ENCODE data around the gene APOA5. TPM values are rescaled to one million over a fixed set of nuclear protein-coding genes. Genes with fewer than 3 reads are reported as not detected.

APOA5 gene, protein sequence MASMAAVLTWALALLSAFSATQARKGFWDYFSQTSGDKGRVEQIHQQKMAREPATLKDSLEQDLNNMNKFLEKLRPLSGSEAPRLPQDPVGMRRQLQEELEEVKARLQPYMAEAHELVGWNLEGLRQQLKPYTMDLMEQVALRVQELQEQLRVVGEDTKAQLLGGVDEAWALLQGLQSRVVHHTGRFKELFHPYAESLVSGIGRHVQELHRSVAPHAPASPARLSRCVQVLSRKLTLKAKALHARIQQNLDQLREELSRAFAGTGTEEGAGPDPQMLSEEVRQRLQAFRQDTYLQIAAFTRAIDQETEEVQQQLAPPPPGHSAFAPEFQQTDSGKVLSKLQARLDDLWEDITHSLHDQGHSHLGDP
- total RNA-seq (2022; extraction: Qiagen RNA extraction; ENCODE audit: low read depth) = not detected in 5 replicates

DNA sequence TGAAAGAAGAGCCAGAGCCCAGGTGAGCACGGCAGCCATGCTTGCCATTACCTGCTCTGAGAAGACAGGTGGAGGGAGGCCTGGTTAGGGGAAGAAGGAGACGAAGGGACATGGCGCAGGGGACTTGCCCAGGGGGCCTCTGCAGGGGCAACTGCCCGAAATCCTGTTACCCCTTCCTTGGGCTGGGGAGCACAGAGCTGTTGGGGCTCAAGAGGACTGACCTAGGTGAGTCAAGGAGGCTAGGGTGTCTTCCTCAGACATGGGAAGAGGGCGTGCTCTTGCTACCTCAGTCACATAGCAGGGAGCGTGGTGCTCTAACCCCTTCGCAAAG lies at the start of gene APOA5:
TSS of gene APOA5 (minus strand) at position 67 of the 331 bp plus-strand sequence. CDS start at position 48, 19 bp downstream.

DNA sequence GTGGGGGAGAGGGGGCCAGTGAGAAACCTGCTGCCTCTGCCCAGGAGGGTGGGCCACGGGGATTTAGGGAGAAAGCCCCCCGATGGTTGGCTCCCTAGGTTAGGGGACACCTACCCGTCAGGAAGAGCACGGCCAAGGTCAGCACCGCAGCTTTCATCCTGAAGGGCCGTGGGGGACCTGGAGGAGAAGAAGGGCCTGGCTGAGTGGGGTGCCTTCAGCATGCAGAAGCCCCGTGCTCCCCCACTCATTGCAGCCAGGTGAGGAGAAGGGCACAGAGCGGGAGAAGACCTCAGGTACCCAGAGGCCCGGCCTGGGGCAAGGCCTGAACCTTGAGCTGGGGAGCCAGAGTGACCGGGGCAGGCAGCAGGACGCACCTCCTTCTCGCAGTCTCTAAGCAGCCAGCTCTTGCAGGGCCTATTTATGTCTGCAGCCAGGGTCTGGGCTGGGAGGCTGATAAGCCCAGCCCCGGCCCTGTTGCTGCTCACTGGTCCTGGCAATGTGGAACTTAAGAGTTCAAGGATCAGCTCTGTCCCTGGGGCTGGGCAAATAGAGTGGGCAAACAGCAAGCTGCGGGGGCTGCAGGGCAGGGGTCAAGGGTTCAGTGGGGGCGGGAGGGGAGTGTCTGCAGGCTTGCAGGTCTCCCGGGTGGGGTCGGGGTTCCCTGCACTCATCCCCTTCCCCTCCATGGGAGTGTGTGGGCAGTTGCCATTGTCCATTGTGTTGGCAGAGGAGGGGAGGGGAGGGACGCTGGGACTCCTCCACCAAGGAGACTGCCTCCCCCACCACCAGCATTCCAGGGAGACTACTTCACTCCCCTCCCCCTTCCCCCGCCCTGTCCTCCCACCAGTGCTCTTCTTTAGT lies 45.8 kb upstream of the APOA5 start, which contains the start of gene APOA1:
TSS of gene APOA1 (minus strand) at position 392 of the 861 bp plus-strand sequence. CDS start at position 157, 235 bp downstream.

DNA sequence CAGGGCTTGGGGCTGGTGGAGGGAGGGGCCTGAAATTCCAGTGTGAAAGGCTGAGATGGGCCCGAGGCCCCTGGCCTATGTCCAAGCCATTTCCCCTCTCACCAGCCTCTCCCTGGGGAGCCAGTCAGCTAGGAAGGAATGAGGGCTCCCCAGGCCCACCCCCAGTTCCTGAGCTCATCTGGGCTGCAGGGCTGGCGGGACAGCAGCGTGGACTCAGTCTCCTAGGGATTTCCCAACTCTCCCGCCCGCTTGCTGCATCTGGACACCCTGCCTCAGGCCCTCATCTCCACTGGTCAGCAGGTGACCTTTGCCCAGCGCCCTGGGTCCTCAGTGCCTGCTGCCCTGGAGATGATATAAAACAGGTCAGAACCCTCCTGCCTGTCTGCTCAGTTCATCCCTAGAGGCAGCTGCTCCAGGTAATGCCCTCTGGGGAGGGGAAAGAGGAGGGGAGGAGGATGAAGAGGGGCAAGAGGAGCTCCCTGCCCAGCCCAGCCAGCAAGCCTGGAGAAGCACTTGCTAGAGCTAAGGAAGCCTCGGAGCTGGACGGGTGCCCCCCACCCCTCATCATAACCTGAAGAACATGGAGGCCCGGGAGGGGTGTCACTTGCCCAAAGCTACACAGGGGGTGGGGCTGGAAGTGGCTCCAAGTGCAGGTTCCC lies 38.0 kb upstream of the APOA5 start, which contains the start of gene APOC3:
TSS of gene APOC3 (plus strand) at position 383 of the 659 bp plus-strand sequence. CDS start 676 bp downstream, outside the sequence.

DNA sequence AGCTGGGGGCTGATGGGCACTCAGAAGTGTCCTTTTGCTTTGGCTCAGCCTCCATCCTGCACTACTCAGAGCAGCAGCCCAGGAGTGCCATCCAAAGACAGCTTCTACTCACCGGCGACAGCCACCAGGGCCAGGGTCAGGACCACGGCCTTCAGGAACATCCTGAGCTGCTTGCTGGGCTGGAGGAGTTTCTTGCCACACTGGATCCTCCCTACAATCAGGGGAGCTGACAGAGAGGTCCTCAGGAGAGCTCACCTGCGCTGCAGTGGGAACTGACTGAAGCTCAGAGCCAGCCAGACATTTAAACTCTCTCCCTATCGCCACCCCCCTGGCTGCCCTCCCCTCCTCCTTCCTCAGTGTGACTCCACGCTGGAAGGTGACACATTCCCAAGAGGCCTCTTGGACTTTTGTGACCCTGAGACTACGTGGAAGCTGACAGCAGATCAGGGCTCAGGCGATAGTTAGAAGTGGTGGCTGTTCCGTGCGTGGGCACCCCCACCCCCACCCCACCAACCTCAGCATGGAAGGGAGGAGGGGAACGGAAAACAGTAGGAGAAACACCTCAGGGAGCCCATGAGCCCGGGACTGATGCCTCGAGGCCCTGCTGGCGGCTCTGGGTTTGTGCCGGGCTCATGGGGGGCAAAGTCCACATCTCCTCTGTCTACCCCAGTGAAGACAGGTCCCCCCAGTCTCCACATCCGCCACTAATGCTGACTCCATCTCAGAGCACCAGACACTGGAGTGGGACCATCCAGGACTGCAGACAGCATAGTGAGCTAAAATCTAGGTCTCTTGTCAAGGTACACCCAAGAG lies 31.6 kb upstream of the APOA5 start, which contains the start of gene APOA4:
TSS of gene APOA4 (minus strand) at position 274 of the 813 bp plus-strand sequence. CDS start at position 161, 113 bp downstream.

DNA sequence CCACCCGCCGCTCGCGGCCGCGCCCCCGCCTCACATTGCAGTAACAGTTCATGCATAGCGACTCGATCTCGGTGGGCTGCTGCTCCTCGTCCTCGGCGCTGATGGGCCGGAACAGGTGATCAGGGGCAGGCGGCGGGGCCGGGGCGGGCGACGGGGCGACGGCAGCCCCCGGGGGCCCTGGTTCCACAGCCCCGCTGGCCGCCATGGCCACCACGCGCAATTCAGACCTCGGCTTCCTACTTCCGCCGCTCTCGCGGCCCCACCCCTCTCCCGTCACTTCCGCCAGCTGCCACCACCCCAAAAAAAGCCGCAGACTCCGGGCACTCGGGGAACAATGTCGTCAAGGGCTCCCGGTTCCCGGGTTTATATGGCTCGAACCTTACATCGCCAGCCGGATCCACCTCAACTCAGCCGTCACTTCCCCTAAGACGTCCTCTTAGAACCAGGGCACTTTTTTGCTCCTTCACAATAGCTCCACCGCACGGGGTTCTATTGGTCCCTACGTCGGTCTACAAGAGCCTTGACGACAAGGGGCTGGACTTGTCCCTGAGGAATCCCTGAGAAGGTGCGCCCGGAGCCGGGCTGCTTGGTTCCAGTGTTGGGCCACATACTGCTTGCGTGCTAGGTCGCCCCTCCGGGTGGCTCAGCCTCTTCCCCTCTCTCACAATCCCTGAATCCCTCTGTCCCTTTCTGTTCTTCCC lies 3.7 kb downstream of the APOA5 start, which contains the start of gene ZPR1:
TSS of gene ZPR1 (minus strand) at position 238 of the 701 bp plus-strand sequence. CDS start at position 205, 33 bp downstream.

DNA sequence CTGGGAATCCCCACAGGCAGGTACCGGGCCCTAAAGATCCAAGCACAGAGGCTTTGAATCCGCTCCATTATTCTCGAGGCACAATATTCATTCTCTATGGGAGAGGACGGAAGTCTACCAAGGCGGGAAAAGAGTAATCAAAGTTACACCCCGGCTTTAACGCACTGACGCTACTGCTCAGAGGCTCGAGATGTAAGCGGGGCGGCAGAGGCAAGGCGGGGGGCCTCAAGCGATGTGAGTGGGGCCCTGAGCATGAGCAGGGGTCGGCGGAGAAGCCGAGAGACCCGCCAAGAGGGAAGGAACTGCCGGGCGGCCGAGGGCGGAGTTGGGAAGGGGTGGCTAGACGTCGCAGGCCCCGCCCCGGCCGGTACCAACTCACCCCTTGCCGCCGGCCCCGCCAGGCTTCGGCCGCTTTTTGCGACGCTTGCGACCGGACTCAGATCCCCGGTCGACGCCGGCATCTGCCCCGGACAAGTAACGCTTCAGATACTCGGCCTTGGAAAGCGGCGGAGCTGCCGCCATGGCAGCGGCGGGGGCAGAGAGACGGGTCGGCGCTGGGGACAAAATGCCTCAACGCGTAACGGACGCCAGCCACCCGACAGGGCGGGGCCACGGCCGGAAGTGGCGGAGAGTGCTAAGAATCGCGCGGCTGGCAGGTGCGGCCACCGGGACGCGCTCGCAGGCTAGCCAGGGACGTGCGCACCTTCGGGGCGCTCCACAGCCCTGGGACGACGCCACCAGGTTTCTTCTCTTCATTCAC lies 19.1 kb downstream of the APOA5 start, which contains the start of gene BUD13:
TSS of gene BUD13 (minus strand) at position 545 of the 760 bp plus-strand sequence. CDS start at position 522, 23 bp downstream.

Other genes with a start within 250 kb of the APOA5 start
- gene BUD13, start 18.9 kb downstream of the APOA5 start, total RNA-seq (2022; extraction: Qiagen RNA extraction; ENCODE audit: low read depth) = 10.5 to 13.5 TPM (median 11.7 TPM) in 5 replicates
- gene ZPR1, start 3.9 kb downstream of the APOA5 start, total RNA-seq (2022; extraction: Qiagen RNA extraction; ENCODE audit: low read depth) = 51.3 to 65.0 TPM (median 56.8 TPM) in 5 replicates
- gene APOA4, start 31.4 kb upstream of the APOA5 start, total RNA-seq (2022; extraction: Qiagen RNA extraction; ENCODE audit: low read depth) = not detected in 5 replicates
- not detected in 5 replicates for gene APOC3, start 38.0 kb upstream of the APOA5 start, total RNA-seq (2022; extraction: Qiagen RNA extraction; ENCODE audit: low read depth)
- gene APOA1, start 45.7 kb upstream of the APOA5 start, total RNA-seq (2022; extraction: Qiagen RNA extraction; ENCODE audit: low read depth) = 0.10 to 1.3 TPM (median 0.25 TPM) in 5 replicates